Middle frontal gyrus (tissue), 1 donor: ENCODE measurements around the gene ZIC3.

Experiments
- DNase-seq: peaks from one replicate; pipeline ENCODE4 v3.0.0-alpha.2; 2015; ENCODE audit warnings: low spot score; ENCODE audit errors: extremely low spot score

ZIC3 gene

DNA sequence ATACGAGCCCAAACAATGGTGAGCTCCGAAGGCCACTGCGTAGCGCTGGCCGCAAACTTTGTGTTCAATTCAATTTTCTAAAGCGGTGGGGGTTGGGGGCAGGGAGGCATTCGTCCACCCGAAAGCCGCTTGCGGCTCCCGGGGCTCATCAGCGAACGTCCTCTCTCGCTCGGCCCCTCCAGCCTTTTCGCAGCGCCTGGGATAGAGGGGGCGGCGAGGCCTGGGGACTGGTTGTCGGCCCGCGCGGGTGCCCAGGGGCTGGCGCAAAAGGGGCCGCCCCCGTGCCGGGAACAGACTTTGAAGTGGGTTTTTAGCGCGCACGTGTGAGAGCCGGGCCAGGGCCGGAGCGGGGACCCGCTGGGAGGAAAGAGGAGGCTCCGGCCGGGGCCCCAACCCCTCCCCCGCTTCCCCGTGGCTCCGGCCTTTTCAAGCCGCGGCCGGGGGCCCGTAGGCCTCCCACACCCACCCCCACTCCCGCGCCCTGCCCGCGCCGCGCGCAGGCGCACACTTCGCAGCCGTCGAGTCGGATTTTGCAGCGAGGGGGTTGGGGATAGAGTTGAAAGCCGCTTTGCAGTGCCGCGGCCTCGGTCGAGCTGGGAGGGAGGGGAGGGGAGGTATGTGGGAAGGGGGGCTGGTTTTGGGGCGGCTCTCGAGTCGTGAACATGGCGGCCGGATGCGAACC is 8.3 kb downstream of the ZIC3 start:
- no peak for DNase-seq

DNA sequence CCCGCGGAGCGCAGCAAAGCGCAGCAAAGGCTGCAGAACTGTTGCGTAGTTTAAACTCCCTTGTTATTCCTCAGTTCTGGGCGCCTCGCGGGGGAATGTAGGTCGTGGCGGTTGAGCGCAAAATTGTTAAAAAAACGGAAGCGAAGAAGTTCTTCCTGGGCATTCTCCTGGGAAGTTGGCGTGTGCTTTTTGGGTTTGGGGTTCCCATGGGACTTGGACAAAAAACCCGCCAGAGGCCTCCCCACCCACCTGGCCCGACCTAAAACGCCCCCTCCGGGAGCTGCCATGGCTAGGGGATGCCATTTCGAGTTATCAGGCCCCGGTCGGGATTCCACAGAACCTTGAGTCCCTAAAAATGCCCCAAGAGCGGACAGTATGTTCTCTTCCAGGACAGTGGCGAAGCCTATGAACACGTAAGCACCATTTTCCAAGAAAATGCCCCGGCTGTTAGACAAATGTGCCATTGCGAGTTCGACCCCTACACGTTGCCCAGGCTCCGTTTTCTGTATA is 8.9 kb downstream of the ZIC3 start:
- no peak for DNase-seq

DNA sequence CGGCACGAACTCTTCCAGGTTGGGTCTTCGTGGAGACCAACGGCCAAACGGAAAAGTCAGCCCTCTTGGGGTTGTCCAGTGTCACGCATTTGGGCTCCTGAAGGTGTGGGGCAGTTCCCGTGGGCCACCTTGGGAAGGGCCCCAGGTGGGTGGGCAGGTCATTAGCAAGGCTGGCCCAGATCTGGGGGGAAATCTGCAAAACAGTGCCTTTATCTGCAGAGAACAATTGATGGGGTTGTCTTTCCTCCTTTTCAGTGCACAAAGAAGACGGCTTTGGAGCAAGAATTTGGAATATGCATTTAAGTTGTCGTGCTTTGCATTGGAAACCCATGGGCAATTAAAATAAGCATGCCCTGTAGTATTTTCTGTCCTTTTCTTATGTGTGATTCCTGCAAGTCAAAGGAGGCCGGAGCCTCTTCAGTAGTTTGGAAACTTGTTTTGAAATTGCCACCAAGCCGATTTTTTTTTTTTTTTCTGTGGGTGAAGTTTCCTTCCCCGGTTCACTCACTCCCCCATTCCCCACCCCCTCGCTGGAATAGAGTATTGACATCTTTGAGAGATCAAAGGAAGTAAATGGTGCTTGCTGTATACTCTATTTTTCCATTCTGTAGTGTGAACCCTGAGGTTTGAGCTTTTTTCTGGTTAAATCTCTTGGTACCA is 9.8 kb downstream of the ZIC3 start:
- DNase-seq, result no peak

DNA sequence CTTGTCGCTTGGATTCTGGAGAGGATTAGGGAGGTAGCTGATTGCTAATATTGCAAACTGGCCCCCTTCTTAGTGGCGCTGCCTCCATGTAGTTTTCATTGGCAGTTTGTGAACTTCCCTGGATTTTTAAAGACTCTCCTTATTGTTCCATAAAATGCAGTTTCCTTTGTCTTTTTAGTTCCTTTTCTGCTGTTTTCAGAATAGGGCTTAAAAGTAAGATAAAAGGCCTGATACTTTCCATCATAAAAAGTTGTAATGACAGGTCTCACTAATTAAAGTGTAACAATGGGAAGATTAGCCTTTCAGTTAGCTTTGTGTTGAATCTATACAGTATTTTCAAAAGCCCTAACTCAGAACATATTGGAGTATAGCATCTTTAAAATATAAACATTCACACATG is 21.2 kb downstream of the ZIC3 start:
- no peak for DNase-seq

- no peak for DNase-seq
Observed at GRCh38 chrX:137600769-137601168, 34.8 kb downstream of the ZIC3 start.
